NCI-H748 (cell line): Measurements from ENCODE around the gene ARL15.
A peak's percentile ranks its signal among the peaks of the same experiment; 100 is the strongest.

Experiments
- DNase-seq: peaks from one replicate; lab custom pipeline; 2025; ENCODE audit not compliant: unreplicated experiment; lab: John Stamatoyannopoulos, UW

ARL15 gene

GRCh38 chr5:54214722-54215121, 95.7 kb downstream of the ARL15 start:
- DNase-seq = no peak

DNA sequence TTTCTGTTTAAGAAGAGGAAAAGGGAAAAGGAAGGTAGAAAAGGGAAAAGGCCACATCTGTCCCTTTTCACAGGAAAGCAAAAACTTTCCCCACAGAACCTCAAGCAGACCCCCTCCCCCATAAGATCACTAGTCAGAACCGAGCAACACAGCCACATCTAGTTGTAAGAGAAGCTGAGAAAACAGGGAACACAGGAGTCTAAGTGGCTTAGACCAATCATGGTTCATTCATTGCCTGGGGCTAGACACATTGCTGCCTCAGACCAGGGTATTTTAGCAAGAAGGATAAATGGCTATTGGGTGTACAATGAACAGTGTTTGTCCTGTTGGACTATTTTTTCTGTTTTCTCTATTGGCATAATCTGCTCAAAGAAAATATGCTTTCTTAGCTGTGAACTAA, 98.0 kb downstream of the ARL15 start:
- DNase-seq = no peak

DNA sequence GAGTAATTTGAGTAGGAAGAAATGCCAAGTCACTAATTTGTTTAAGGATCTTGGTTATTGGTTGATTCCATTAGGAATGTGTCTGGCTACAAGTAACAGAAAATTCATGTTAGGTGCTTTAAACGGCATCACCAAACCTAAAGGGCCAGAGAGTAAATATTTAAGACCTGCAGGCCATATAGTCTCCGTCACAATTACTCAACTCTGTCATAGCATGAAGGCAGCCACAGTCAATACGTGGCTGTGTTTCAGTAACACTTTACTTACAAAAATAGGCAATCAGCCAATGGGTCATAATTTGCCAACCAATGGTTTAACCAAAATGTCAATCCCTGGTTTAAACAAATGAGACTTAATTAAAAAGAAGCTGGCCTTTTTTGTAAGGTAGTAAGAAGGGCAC, 98.5 kb downstream of the ARL15 start:
- no peak for DNase-seq

DNA sequence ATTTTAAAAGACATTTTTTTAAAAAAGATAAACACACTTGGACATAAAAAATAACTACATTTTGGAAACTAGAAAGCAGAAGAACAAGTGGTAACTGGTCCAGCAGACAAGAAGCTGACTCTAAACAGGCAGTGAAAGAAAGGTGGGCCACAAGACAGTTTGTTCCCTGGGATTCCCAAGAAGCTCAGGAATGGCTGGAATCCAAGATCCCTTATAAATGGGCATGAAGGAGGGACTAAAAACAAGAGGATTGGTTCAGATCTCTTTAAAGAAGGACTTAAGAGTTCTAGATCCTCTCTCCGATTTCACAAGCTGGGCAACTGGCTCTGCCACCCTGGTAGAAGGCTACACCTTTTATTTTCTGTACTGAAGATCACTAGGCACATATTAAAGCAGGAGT, 102.8 kb downstream of the ARL15 start:
- no peak for DNase-seq

- no peak for DNase-seq
These were observed 103.7 kb downstream of the ARL15 start for GRCh38 chr5:54206580-54207229.

- DNase-seq = no peak
These were observed 104.5 kb downstream of the ARL15 start for GRCh38 chr5:54205918-54206317.

- DNase-seq = peak; percentile 48
These were observed 104.9 kb downstream of the ARL15 start for GRCh38 chr5:54205453-54205852.

GRCh38 chr5:54197018-54197417, 113.4 kb downstream of the ARL15 start:
- no peak for DNase-seq

GRCh38 chr5:54195701-54196100, 114.7 kb downstream of the ARL15 start:
- no peak for DNase-seq

DNA sequence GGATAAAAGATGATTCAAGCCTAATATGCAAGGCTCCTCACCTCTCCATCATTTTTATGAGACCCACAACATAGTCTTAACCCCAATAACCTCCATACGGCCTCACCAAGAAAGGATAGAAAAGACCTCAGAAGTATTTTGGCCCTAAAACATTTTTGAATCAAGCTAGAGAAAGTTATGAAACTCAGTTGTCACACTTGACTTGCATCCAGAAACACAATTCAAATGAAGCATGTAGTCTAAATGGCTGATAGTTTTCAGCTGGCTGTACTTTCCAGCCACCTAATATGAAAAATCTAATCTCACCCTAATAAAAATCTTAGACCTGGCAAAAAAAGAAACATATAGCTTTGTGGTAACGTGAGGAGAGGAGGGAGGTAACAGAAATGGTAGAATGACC, 116.1 kb downstream of the ARL15 start:
- no peak for DNase-seq

GRCh38 chr5:54187694-54188093, 122.7 kb downstream of the ARL15 start:
- DNase-seq = no peak

- DNase-seq = no peak
These were observed 123.4 kb downstream of the ARL15 start for GRCh38 chr5:54186912-54187445.

GRCh38 chr5:54186108-54186507, 124.3 kb downstream of the ARL15 start:
- no peak for DNase-seq

GRCh38 chr5:54184806-54185205, 125.6 kb downstream of the ARL15 start:
- DNase-seq = no peak

DNA sequence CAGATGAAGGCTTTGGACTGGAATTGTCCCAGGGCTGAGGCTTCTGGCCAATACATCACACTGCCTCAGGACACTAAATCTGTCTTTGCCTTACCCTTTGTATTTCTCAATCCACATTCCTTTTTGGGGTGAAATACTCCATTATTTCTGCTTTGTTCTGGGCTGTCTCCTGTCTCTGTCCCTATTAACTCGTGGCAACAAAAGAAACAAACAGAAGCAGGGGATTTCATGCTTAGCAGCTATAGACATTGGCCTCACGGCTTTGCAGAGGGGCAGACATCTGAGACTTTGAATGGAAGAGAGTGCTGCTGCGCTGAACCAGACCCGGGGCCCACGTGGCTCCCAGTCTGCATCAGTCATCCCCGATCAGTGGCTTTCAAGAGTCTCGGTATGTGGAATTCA, 129.7 kb downstream of the ARL15 start:
- no peak for DNase-seq

DNA sequence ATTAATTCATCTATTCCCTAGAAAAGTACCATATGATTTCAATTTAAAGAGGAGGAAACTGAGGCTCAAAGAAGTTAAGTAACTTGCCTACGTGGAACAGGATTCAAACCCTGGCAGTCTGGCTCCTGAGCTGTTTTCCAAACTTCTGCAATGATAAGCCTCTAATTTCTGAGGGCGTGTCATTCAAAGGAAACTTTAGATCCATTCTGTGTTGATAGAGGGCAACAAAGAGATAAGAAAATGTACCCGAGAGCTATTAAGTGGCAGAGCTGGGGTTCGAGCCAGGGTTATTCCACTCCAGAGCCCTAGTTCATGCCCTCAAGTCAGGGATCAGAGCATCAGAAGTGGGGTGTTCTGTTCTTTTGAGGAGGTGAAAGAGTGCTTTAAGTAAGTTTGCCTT, 131.4 kb downstream of the ARL15 start:
- DNase-seq = no peak

DNA sequence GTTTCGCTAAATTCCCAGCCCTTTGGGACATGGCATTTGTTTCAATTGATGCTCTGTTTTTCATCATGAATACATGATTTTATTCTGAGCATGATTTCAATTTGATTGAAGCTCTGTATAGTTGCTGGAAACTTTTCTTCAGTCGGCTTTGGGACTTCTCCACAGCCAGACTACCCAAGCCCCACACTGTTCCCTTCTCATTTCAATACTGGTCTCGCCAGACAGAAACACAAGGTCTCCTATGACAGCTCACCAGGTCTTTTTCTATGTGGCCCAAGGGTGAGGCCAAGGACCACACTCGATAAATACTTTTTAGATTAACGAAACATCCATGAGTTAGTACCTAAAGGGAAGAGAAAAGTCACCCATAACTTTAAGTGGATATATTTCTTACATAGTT, 132.2 kb downstream of the ARL15 start:
- no peak for DNase-seq

- DNase-seq = no peak
These were observed 133.3 kb downstream of the ARL15 start for GRCh38 chr5:54177058-54177457.

GRCh38 chr5:54176066-54176830, 134.1 kb downstream of the ARL15 start:
- DNase-seq = no peak

- no peak for DNase-seq
These were observed 137.1 kb downstream of the ARL15 start for GRCh38 chr5:54173251-54173650.

DNA sequence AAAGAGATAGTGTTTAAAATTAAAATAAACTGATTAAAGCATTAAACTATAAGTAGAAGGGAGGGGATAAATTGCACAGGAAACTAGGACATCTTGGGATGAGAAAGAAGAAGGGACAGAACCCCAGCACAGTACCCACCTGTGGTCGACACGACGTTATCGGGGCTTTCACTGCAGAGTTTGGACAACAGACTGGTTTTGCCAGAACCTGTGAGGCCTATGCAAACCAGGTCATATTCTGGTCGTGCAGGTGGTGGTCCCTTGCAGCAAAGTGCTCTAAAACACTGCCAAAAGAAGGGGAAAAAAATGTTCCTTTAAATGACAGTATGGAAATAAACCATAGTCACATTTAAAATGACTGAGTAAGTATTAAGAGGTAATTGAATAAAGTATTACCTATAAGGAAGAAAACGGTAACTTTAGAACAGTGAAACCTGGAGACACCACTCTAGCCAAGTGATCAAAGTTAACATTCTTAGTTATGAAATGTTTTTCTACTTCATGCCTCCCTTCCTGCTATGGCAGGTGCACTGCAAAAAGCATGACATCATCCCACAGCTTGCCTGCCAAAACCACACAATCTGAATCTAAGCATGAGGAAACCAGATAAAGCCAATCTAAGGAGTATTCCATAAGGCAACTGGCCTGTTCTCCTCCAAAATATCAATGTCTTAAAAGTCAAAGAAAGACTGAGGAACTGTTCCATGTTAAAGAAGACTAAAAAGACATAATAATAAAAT, 138.6 kb downstream of the ARL15 start:
- peak; percentile 3 for DNase-seq

GRCh38 chr5:54165687-54166086, 144.7 kb downstream of the ARL15 start:
- no peak for DNase-seq
